ENCODE data around the gene ZCCHC24.

The ZCCHC24 gene

DNA sequence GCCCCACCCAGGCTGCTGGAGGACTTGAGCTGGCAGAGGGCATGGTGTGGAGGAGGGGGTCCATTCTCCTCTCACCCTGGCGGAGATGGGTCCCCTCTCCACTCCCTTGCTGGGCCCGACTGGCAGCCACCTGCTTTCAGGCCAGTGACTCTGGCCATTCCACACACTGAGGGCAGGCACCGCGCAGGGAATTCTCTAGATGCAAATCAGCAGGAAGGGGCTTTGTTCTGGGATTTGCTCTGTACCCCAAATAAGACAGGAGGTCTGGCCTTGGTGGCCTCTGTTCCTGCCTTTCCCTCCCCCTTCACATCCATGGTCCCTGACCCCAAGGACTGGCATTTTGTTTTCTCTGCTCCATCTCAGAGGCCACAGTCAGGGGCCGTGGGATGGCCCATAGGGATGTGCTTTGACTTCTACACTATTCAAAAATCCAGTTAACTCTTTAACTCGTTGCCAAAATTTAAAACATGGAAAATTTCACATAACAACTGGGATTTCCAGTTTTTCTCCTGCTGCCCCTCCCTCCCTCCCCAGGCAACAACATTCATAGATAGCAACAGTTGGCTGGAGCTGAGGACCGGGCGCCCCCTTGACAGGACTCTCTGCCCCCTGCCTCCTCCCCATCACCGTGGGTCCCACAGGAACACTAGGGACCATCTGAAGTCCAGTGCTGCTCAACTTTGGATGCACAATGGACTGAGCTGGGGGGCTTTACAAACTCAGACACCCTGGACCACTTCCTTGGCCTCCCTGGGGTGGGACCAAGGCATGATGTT is 64.3 kb downstream of the ZCCHC24 start:
- Mint-ChIP-seq H3K36me3 (ENCODE audit: low read depth) (peaks cover 4% of the 10 kb centered on the region), H3K4me1 (peaks cover 17% of the 10 kb centered on the region), H3K27ac (no peak overlapping the region), H3K9me3 (no peaks in the 10 kb centered on the region), H3K4me3 (no peak overlapping the region), H3K27me3 (ENCODE audit: low read depth, poor library complexity) (peaks cover 2% of the 10 kb centered on the region)
- no peak for DNase-seq
- TF ChIP-seq, protein P1, sequence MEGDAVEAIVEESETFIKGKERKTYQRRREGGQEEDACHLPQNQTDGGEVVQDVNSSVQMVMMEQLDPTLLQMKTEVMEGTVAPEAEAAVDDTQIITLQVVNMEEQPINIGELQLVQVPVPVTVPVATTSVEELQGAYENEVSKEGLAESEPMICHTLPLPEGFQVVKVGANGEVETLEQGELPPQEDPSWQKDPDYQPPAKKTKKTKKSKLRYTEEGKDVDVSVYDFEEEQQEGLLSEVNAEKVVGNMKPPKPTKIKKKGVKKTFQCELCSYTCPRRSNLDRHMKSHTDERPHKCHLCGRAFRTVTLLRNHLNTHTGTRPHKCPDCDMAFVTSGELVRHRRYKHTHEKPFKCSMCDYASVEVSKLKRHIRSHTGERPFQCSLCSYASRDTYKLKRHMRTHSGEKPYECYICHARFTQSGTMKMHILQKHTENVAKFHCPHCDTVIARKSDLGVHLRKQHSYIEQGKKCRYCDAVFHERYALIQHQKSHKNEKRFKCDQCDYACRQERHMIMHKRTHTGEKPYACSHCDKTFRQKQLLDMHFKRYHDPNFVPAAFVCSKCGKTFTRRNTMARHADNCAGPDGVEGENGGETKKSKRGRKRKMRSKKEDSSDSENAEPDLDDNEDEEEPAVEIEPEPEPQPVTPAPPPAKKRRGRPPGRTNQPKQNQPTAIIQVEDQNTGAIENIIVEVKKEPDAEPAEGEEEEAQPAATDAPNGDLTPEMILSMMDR (IDR thresholded peaks at IDR 0.05): no peak

DNA sequence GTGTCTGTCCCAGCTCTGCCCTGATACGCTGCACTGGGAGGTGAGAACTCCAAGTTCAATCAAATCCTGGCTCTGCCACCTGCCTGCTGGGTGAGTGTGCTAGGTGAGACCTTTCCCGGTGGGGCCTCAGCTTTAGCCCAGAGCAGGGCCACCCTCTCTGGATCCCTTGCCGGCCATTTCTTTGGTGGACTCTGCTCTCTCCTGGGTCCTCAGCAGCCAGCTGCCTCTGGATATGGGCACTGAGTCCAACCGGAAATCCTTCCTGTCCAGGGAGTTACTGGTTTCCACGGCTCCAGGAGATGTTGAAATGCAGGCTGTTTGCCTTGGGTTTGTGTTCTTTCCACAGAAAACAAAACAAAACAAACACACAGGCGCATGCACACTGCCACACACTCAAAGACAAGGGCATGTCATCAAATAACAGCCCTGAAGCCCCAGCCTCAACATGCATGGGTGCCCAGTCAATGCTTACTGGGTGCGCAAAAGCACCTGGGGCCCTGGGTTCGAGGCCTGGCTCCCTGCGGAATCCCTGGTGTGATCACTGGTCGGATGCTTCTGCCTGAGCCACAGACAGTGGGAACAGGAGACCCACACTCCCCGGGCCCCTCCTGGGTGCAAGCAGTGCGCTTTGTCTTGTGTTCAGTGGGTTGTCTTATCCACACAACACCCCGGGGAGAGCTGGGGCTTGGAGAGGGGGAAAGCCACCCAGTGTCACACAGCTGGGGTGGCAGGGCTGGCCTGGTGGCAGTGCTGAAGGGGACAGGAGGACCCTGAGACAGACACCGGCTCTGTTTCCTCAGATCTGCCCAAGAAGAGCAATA is 65.1 kb downstream of the ZCCHC24 start:
- peaks cover 18% of the 10 kb centered on the region for H3K4me1 Mint-ChIP-seq
- no peak overlapping the region for H3K27ac Mint-ChIP-seq
- H3K36me3 Mint-ChIP-seq (ENCODE audit: low read depth): peaks cover 4% of the 10 kb centered on the region
- H3K9me3 Mint-ChIP-seq: no peaks in the 10 kb centered on the region
- peaks cover 2% of the 10 kb centered on the region for H3K27me3 Mint-ChIP-seq (ENCODE audit: low read depth, poor library complexity)
- H3K4me3 Mint-ChIP-seq: no peak overlapping the region
- TF ChIP-seq, protein P1 (IDR thresholded peaks at IDR 0.05): no peak
- DNase-seq: no peak

DNA sequence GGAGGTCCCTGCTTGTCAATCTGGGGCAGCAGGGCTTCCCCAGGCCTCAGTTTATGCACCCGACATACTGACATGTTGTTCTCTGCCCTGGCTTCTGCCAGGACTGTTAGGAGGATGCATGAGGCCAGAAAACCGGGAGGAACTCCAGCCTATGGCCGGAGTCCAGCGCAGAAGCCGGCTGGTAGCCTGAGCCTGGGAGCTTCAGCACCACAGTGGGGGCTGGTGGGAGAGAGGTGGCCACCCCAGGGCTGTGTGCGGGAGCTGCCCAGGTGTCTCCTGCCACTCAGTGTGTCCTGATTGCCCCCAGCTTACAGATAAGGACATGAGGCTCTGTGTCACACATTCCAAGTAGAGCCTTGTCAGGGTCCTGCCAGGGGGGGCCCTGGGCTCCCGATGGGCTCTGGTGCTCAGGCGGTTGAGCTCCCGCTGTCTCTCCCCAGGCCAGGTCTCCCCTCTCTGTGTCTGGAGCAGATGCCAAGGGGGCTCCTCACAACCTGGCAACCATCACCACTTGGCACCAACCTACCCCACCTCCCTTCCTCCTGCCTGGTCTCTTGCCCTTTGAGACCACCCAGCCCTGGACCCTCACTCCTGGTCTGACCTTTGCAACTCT is 65.8 kb downstream of the ZCCHC24 start:
- TF ChIP-seq, protein P1 (IDR thresholded peaks at IDR 0.05): no peak
- no peak overlapping the region for H3K27ac Mint-ChIP-seq

DNA sequence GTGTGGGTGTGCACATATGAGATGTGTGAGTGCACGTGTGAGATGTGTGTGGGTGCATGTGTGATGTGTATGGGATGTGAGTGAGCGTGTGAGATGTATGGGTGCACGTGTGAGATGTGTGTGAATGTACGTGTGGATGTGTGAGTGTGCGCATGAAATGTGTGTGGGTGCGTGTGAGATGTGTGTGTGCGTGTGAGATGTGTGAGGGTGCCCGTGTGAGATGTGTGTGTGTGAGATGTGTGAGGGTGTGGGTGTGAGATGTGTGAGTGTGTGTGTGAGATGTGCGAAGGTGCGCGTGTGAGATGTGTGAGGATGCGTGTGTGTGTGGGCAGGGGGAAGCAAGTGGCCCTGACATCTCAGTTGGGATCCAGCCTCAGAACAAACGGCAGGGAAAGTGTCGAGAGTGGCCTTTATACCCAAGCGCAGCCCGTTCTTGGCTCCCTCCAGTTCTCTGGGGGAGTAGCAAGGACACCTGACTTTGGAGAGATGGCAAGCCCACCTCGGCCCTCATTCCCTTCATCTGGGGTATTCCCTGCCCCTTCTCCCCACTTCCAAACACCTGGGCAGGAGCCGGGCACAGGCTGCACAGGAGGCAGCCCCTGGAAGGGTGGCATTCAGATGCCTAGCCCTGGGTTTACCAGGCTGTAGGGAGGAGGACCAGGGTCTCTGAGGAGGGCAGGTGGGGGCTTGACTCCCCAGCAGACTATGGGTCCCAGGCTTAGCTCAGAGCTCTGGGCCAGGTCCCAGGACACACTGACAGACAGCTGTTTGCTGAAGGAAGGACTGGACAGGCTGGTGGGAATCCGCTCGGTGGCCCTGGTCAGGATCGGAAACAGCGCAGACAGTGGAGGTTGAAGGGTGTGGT is 66.5 kb downstream of the ZCCHC24 start:
- Mint-ChIP-seq H3K4me1 (peaks cover 26% of the 10 kb centered on the region), H3K9me3 (no peaks in the 10 kb centered on the region)
- TF ChIP-seq, protein P1 (IDR thresholded peaks at IDR 0.05): no peak

More for the DNA sequence above, 65.8 kb downstream of the ZCCHC24 start:
- Mint-ChIP-seq H3K9me3 (no peaks in the 10 kb centered on the region), H3K4me3 (no peak overlapping the region), H3K4me1 (peaks cover 25% of the 10 kb centered on the region), H3K36me3 (ENCODE audit: low read depth) (peaks cover 4% of the 10 kb centered on the region), H3K27me3 (ENCODE audit: low read depth, poor library complexity) (peaks cover 2% of the 10 kb centered on the region)
- no peak for DNase-seq

DNA sequence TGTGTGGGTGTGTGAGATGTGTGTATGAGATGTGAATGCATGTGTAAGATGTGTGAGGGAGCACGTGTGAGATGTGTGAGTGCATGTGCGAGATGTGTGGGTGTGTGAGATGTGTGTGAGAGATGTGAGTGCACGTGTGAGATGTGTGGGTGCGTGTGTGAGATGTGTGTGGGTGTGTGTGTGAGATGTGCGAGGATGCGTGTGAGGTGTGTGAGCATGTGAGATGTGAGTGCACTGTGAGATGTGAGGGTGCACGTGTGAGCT is 67.1 kb downstream of the ZCCHC24 start:
- Mint-ChIP-seq H3K4me1 (peaks cover 26% of the 10 kb centered on the region), H3K9me3 (no peaks in the 10 kb centered on the region), H3K36me3 (ENCODE audit: low read depth) (peaks cover 4% of the 10 kb centered on the region), H3K27me3 (ENCODE audit: low read depth, poor library complexity) (peaks cover 2% of the 10 kb centered on the region), H3K4me3 (no peak overlapping the region), H3K27ac (no peak overlapping the region)
- DNase-seq: no peak
- TF ChIP-seq, protein P1 (IDR thresholded peaks at IDR 0.05): no peak

More for the DNA sequence above, 66.5 kb downstream of the ZCCHC24 start:
- Mint-ChIP-seq H3K27me3 (ENCODE audit: low read depth, poor library complexity) (peaks cover 2% of the 10 kb centered on the region), H3K27ac (no peak overlapping the region), H3K36me3 (ENCODE audit: low read depth) (peaks cover 4% of the 10 kb centered on the region), H3K4me3 (no peak overlapping the region)
- DNase-seq: no peak
